Suprapubic skin (tissue), 4 donors: Measurements from ENCODE around the gene CENPA. TPM values are rescaled to one million over a fixed set of nuclear protein-coding genes. Genes with fewer than 3 reads are reported as not detected.

Experiments
- DNase-seq, 2 donors: peaks; one replicate each; pipeline ENCODE4 v3.0.0-alpha.2; 2019; ENCODE audit warnings: low spot score in 2 of 2
- H3K27ac ChIP-seq: fragments of 200-600 bp; sonication (generic); one replicate; pipeline ENCODE4 v1.5.1; 2019
- H3K27me3 ChIP-seq: fragments of 200-600 bp; sonication (generic); one replicate; pipeline ENCODE4 v1.5.1; 2019
- H3K36me3 ChIP-seq: fragments of 200-600 bp; sonication (generic); one replicate; pipeline ENCODE4 v1.5.1; 2019
- H3K4me1 ChIP-seq: fragments of 200-600 bp; sonication (generic); one replicate; pipeline ENCODE4 v1.5.1; 2019
- H3K4me3 ChIP-seq: fragments of 200-600 bp; sonication (generic); one replicate; pipeline ENCODE4 v1.5.1; 2019; ENCODE audit warnings: mild to moderate bottlenecking
- H3K9me3 ChIP-seq: fragments of 200-600 bp; sonication (generic); one replicate; pipeline ENCODE4 v1.5.1; 2019
- CTCF ChIP-seq, 2 donors: fragments of 200-600 bp in 1 of 2; fragments of 450-650 bp in 1 of 2; sonication (generic) in 1 of 2; IDR thresholded peaks; one replicate each; pipeline ENCODE4 v1.5.1; 2016 to 2019; ENCODE audit warnings: antibody characterized with exemption in 2 of 2, mild to moderate bottlenecking in 1 of 2, moderate library complexity in 1 of 2
- EP300 ChIP-seq: sonication (generic); formaldehyde crosslinking; IDR thresholded peaks from one replicate; pipeline ENCODE4 v1.6.1; 2017; ENCODE audit warnings: antibody characterized with exemption
- POLR2A ChIP-seq, 2 donors: fragments of 450-650 bp; IDR thresholded peaks; one replicate each; pipeline ENCODE4 v1.6.1; 2017; ENCODE audit warnings: antibody characterized with exemption in 2 of 2, mild to moderate bottlenecking in 2 of 2, moderate library complexity in 2 of 2
- POLR2AphosphoS5 ChIP-seq, 3 donors: sonication (generic); formaldehyde crosslinking; IDR thresholded peaks; one replicate each; pipeline ENCODE4 v1.6.1; 2017; ENCODE audit warnings: antibody characterized with exemption in 3 of 3
- WGBS: methylation state at CpG from one replicate; pipeline ENCODE4 v1.1.5; 2018; 5-methylcytosine and 5-hydroxymethylcytosine counted together
- total RNA-seq, 4 donors: library from RNA; depleted of rRNA; stranded (reverse); fragments of >200 nt; gene quantifications; one replicate each; pipeline ENCODE4 v1.1.0, GENCODE V29; 2016

CENPA gene
- 1 to 10 TPM; 1.9 to 3.9 (median 3.0) TPM for total RNA-seq

- TF ChIP-seq CTCF (IDR thresholded peaks at IDR 0.05) (peak in 1 of 2 donors; percentile 43), EP300 (no peak)
- peaks cover 9% of the 10 kb centered on the region for H3K36me3 ChIP-seq
- no peaks in the 10 kb centered on the region for H3K9me3 ChIP-seq
- H3K4me3 ChIP-seq, result peak within 1 kb of the TSS; percentile 76
- DNase-seq, result peak; percentile 98 to 99
- peaks cover 35% of the 10 kb centered on the region for H3K4me1 ChIP-seq
- WGBS, result 2% methylated on average over 36 of the region's 55 CpGs
- no peaks in the 10 kb centered on the region for H3K27me3 ChIP-seq
- H3K27ac ChIP-seq, result peak within 1 kb of the TSS; percentile 66
These were observed at the start of gene CENPA for GRCh38 chr2:26785431-26786206. TSS of gene CENPA (plus strand) at chr2:26786056. CDS start at chr2:26786197, 141 bp downstream.

- 92% methylated on average over 4 of the region's 4 CpGs for WGBS
- Histone ChIP-seq H3K27me3 (no peaks in the 10 kb centered on the region), H3K4me3 (no peak overlapping the region), H3K36me3 (no peaks in the 10 kb centered on the region), H3K4me1 (no peaks in the 10 kb centered on the region), H3K27ac (no peak overlapping the region), H3K9me3 (no peaks in the 10 kb centered on the region)
- no peak for TF ChIP-seq POLR2A (IDR thresholded peaks at IDR 0.05)
- DNase-seq, result no peak
These were observed 48.6 kb upstream of the CENPA start for GRCh38 chr2:26737221-26737620.

- WGBS, result 79% methylated on average over 4 of the region's 4 CpGs
- no peak for DNase-seq
- no peaks in the 10 kb centered on the region for H3K36me3 ChIP-seq
- H3K4me1 ChIP-seq, result no peaks in the 10 kb centered on the region
- H3K9me3 ChIP-seq, result no peaks in the 10 kb centered on the region
- H3K4me3 ChIP-seq, result no peak overlapping the region
- no peaks in the 10 kb centered on the region for H3K27me3 ChIP-seq
- TF ChIP-seq POLR2A (IDR thresholded peaks at IDR 0.05) (no peak), POLR2AphosphoS5 (IDR thresholded peaks at IDR 0.05) (no peak), EP300 (no peak)
- no peak overlapping the region for H3K27ac ChIP-seq
These were observed 47.4 kb upstream of the CENPA start for GRCh38 chr2:26738481-26738880.

GRCh38 chr2:26739514-26739913 is 46.3 kb upstream of the CENPA start:
- WGBS, result 95% methylated on average over 7 of the region's 7 CpGs
- TF ChIP-seq EP300, result no peak
- no peak for TF ChIP-seq CTCF (IDR thresholded peaks at IDR 0.05)
- no peak for TF ChIP-seq POLR2AphosphoS5 (IDR thresholded peaks at IDR 0.05)
- TF ChIP-seq POLR2A (IDR thresholded peaks at IDR 0.05), result no peak
- no peak for DNase-seq
- Histone ChIP-seq H3K27ac (no peak overlapping the region), H3K27me3 (no peaks in the 10 kb centered on the region), H3K9me3 (no peaks in the 10 kb centered on the region), H3K36me3 (no peaks in the 10 kb centered on the region), H3K4me3 (no peak overlapping the region), H3K4me1 (no peaks in the 10 kb centered on the region)

- no peak for DNase-seq
- no peaks in the 10 kb centered on the region for H3K9me3 ChIP-seq
- TF ChIP-seq POLR2A (IDR thresholded peaks at IDR 0.05) (no peak), POLR2AphosphoS5 (IDR thresholded peaks at IDR 0.05) (no peak), EP300 (no peak), CTCF (IDR thresholded peaks at IDR 0.05) (no peak)
- no peak overlapping the region for H3K4me3 ChIP-seq
- no peaks in the 10 kb centered on the region for H3K36me3 ChIP-seq
- no peaks in the 10 kb centered on the region for H3K4me1 ChIP-seq
- H3K27me3 ChIP-seq, result no peaks in the 10 kb centered on the region
- no peak overlapping the region for H3K27ac ChIP-seq
- WGBS, result 81% methylated on average over 3 of the region's 6 CpGs
These were observed 45.5 kb upstream of the CENPA start for GRCh38 chr2:26740346-26740745.

- no peak for TF ChIP-seq EP300
- no peak for TF ChIP-seq CTCF (IDR thresholded peaks at IDR 0.05)
- TF ChIP-seq POLR2AphosphoS5 (IDR thresholded peaks at IDR 0.05), result no peak
- no peak for TF ChIP-seq POLR2A (IDR thresholded peaks at IDR 0.05)
- 42% methylated on average over 8 of the region's 8 CpGs for WGBS
- Histone ChIP-seq H3K9me3 (no peaks in the 10 kb centered on the region), H3K4me3 (no peak overlapping the region), H3K27me3 (no peaks in the 10 kb centered on the region), H3K4me1 (no peaks in the 10 kb centered on the region), H3K36me3 (no peaks in the 10 kb centered on the region), H3K27ac (no peak overlapping the region)
- no peak for DNase-seq
These were observed 45.0 kb upstream of the CENPA start for GRCh38 chr2:26740890-26741302.
